Measurements from ENCODE around the gene C19orf25.
A peak's percentile ranks its signal among the peaks of the same experiment; 100 is the strongest.

The C19orf25 gene

DNA sequence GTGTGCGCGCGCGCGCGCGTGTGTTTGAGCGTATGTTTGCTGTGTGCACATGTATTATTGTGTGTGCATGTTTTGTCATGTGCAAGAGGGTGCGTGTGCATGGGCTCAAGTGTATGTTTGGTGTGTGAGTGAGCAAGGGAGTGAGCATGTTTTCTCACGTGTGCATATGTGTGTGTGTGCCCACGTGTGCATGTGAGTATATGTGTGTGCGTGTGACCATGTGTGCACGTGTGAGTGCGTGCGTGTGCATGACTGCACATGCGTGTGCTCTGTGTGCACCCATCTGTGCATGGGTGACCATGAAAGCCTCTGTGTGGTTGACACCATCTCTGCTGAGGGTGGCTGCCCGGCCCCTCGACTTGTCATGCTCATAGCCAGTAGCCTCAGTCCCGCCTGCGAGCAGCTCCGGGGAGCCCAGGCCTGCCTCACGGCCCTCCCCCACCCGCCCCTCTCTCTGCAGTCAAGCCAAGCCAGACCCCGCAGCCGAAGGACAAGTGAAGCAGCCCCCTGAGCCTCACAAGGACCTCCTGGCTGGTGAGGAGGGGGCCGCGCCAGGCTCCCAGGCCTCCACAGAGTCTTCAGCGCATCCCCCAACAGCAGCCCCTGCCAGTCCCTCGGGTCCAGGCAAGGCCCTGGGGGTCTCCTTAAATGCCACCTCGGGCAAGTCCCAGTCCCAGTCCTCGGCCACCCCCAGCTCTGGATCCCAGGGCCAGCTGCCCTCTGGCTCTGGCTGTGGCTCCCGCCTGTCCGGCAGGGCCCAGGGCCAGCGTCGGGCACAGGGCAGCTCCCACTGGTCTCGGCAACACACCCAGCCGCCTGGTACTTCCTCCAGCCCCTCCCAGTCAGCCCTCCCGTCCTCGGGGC lies 17.9 kb upstream of the C19orf25 start:
- no peak for DNase-seq (ENCODE audit: low read depth, low spot score)

- DNase-seq (ENCODE audit: low read depth, low spot score), result no peak
These were observed 17.0 kb upstream of the C19orf25 start for GRCh38 chr19:1495799-1496713.

- DNase-seq (ENCODE audit: low read depth, low spot score), result no peak
These were observed 16.2 kb upstream of the C19orf25 start for GRCh38 chr19:1495051-1495798.

GRCh38 chr19:1494115-1494815 lies 15.2 kb upstream of the C19orf25 start:
- no peak for DNase-seq (ENCODE audit: low read depth, low spot score)

DNA sequence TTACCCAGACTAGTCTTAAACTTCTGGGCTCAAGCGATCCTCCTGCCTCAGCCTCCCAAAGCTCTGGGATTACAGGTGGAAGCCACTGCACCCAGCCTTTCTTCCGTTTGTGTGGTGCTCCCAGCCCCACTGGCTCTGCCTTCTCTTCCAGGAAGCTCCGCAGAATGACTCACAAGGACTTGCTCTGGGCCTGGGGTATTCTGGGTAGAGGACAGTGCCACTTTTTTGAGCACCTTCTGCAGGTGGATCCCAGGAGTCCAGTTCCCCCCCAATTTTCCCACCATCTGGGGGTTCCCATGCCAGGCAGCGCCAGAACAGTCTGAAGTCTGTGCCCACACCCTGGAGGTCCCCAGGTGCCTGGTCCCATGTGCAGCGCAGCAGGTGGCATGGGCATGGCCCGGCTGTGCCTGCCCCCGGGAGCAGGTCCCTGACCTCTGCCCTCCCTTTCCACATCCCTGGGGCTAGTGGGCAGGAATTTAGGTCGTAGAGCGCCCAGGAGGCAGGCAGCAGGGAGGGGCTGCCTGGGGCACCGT lies 13.5 kb upstream of the C19orf25 start:
- no peak for DNase-seq (ENCODE audit: low read depth, low spot score)

GRCh38 chr19:1491849-1492170 lies 12.8 kb upstream of the C19orf25 start:
- DNase-seq (ENCODE audit: low read depth, low spot score), result no peak

- DNase-seq (ENCODE audit: low read depth, low spot score), result no peak
These were observed 12.3 kb upstream of the C19orf25 start, which contains the start of gene REEP6 for GRCh38 chr19:1491114-1491848. TSS of gene REEP6 (plus strand) at chr19:1491181. CDS start at chr19:1491270, 89 bp downstream.

GRCh38 chr19:1490311-1491113 lies 11.5 kb upstream of the C19orf25 start, which contains the start of gene PCSK4:
TSS of gene PCSK4 (minus strand) at chr19:1490350. CDS start at chr19:1490346, 4 bp downstream.
- peak; percentile 97 for DNase-seq (ENCODE audit: low read depth, low spot score)

- DNase-seq (ENCODE audit: low read depth, low spot score), result no peak
These were observed 10.7 kb upstream of the C19orf25 start for GRCh38 chr19:1489463-1490310.

DNA sequence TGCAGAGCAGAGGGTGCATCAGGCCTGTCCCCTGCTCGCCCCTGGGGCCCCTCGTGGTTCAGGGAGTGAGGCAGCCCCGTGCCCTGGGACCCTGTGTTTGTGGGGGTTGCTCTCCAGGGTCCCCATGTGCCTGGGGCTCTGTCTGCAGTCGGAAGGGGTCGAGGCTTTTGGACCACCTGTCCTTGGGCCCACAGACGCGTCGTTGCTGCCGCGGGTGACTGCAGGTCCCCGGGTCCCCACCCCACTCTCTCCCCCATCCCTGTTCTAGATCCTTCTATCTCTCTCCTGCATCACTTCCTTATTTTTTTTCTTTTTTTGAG lies 9.2 kb upstream of the C19orf25 start:
- no peak for DNase-seq (ENCODE audit: low read depth, low spot score)

DNA sequence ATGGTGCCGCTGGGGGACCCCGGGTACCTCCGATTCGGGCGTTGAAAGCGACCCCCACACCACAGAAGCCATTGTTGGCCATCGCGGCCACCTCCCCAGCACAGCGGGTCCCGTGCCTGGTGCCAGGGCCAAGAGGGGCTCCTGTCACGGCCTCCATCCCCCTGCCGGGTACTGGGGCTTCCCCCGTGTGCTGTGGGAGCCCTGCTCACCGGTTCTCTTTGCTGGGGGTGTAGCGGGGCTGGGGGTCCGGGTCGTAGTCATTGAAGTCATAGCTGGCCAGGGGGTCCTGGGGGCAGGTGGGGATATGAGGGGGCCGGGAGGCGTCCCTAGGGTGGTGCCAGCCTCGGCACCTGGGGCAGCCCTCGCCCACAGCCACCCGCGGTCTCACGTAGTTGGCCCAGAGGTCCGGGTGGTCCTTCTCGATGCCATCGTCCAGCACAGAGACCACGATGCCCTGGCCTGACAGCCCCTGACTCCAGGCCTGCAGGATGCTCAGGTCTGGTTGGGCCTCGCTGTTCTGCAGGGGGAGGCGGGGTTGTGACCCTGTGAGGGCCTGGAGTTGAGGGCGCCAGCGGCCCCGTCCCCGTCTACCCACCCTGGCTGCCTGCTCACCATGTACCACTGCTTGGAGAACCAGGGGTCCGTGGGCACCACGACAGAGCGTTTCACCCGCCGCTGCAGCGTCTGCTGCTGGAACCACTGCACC lies 8.7 kb upstream of the C19orf25 start:
- DNase-seq (ENCODE audit: low read depth, low spot score), result no peak

GRCh38 chr19:1486720-1487575 lies 7.9 kb upstream of the C19orf25 start:
- DNase-seq (ENCODE audit: low read depth, low spot score), result no peak

- DNase-seq (ENCODE audit: low read depth, low spot score), result no peak
These were observed 5.0 kb upstream of the C19orf25 start for GRCh38 chr19:1483979-1484428.

DNA sequence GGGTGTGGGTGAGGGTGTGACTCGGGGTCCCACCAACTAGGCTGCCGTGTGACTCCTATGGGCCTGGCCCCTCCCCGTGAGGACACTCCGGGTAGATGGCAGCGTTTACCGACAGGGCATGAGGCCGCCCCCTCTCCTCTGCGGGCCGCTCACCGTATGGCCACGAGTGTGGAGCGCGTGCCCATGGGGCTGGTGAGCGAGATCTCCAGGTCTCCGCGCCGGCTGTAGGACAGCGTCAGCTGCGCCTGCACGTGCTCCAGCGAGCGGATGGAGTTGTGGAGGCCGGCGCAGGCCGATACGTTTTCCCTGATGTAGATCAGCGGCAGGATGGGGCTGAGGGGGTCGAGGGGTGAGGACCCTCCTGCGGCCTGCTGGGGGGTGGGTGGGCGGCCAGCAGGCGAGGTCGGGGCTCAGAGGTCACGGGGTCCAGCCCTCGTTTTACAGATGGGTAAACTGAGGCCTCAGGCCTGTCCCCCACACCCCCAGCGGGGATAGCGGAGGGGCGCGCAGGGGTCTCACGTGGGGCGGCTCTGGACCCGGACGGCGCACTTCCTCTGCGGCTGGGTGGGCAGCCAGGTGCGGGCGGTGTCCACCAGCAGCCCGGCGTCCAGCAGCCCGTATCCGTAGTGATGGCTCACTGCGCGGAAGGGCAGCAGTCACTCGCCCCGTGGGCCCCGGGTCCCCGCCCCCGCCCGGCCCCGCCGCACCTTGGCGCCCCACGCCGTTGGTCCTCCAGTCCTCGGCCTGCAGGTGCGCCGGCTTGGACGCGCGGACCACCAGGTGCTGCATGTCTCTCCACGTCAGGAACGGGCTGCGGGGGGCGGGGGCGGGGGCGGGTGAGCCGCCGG lies 4.3 kb upstream of the C19orf25 start:
- no peak for DNase-seq (ENCODE audit: low read depth, low spot score)

GRCh38 chr19:1482361-1483130 lies 3.5 kb upstream of the C19orf25 start:
- no peak for DNase-seq (ENCODE audit: low read depth, low spot score)
